Measurements from ENCODE around the gene FCN2. TPM values are rescaled to one million over a fixed set of nuclear protein-coding genes. Genes with fewer than 3 reads are reported as not detected.
A peak's percentile ranks its signal among the peaks of the same experiment; 100 is the strongest.

The FCN2 gene
- total RNA-seq, 1 donor from 2014 or later, result not detected

GRCh38 chr9:134925011-134925511 is 44.5 kb downstream of the FCN2 start:
- Mint-ChIP-seq H3K27me3 (ENCODE audit: insufficient read depth, low read depth) (peaks cover 4% of the 10 kb centered on the region), H3K27ac (no peak overlapping the region)
- no peak for TF ChIP-seq CTCF (IDR thresholded peaks at IDR 0.05)

GRCh38 chr9:134928436-134929192 is 48.0 kb downstream of the FCN2 start:
- H3K27ac Mint-ChIP-seq, result peak overlapping the region; percentile 79
- peaks cover 10% of the 10 kb centered on the region for H3K4me1 Mint-ChIP-seq
- TF ChIP-seq CTCF (IDR thresholded peaks at IDR 0.05) (no peak), EZH2 (IDR thresholded peaks at IDR 0.05) (no peak), EZH2phosphoT487 (IDR thresholded peaks at IDR 0.05) (no peak)

More at GRCh38 chr9:134925011-134925511, 44.5 kb downstream of the FCN2 start:
- H3K36me3 Mint-ChIP-seq, result no peaks in the 10 kb centered on the region
- Histone ChIP-seq H3F3A (ENCODE audit: low read depth) (no peaks in the 10 kb centered on the region), H2AFZ (replicated peaks) (no peak overlapping the region), H3K36me3 (no peaks in the 10 kb centered on the region), H3K9ac (no peak overlapping the region), H3K27me3 (no peaks in the 10 kb centered on the region), H3K27ac (no peak overlapping the region), H3K79me2 (ENCODE audit: low read depth) (no peaks in the 10 kb centered on the region), H3K4me3 (no peak overlapping the region), H3K9me3 (ENCODE audit: low read depth) (no peaks in the 10 kb centered on the region), H4K20me1 (ENCODE audit: low read depth) (no peaks in the 10 kb centered on the region), H3K4me2 (no peak overlapping the region), H3K4me1 (no peaks in the 10 kb centered on the region)
- H3K4me3 Mint-ChIP-seq, result no peak overlapping the region
- no peaks in the 10 kb centered on the region for H3K9me3 Mint-ChIP-seq
- H3K4me1 Mint-ChIP-seq, result no peaks in the 10 kb centered on the region
- no peak for DNase-seq (ENCODE audit: low spot score)

GRCh38 chr9:134929193-134930158 is 48.9 kb downstream of the FCN2 start:
- peak overlapping the region; percentile 79 for H3K27ac Mint-ChIP-seq
- peaks cover 16% of the 10 kb centered on the region for H3K4me1 Mint-ChIP-seq

More at GRCh38 chr9:134928436-134929192, 48.0 kb downstream of the FCN2 start:
- no peak overlapping the region for H3K4me3 Mint-ChIP-seq
- Histone ChIP-seq H3K4me3 (no peak overlapping the region), H3K9me3 (ENCODE audit: low read depth) (no peaks in the 10 kb centered on the region), H3K36me3 (no peaks in the 10 kb centered on the region), H3K4me1 (no peaks in the 10 kb centered on the region), H3K9ac (no peak overlapping the region), H3F3A (ENCODE audit: low read depth) (no peaks in the 10 kb centered on the region), H3K27ac (no peak overlapping the region), H3K4me2 (no peak overlapping the region), H3K27me3 (no peaks in the 10 kb centered on the region), H2AFZ (replicated peaks) (no peak overlapping the region), H4K20me1 (ENCODE audit: low read depth) (no peaks in the 10 kb centered on the region), H3K79me2 (ENCODE audit: low read depth) (no peaks in the 10 kb centered on the region)
- no peaks in the 10 kb centered on the region for H3K9me3 Mint-ChIP-seq
- H3K36me3 Mint-ChIP-seq, result peaks cover 2% of the 10 kb centered on the region
- H3K27me3 Mint-ChIP-seq (ENCODE audit: insufficient read depth, low read depth), result peaks cover 7% of the 10 kb centered on the region
- no peak for DNase-seq (ENCODE audit: low spot score)

More at GRCh38 chr9:134929193-134930158, 48.9 kb downstream of the FCN2 start:
- Histone ChIP-seq H3K9ac (no peak overlapping the region), H2AFZ (replicated peaks) (no peak overlapping the region), H3K4me1 (peaks cover 3% of the 10 kb centered on the region), H3K27me3 (no peaks in the 10 kb centered on the region), H3F3A (ENCODE audit: low read depth) (peaks cover 4% of the 10 kb centered on the region), H3K79me2 (ENCODE audit: low read depth) (no peaks in the 10 kb centered on the region), H4K20me1 (ENCODE audit: low read depth) (no peaks in the 10 kb centered on the region), H3K4me2 (no peak overlapping the region), H3K4me3 (no peak overlapping the region), H3K36me3 (no peaks in the 10 kb centered on the region), H3K27ac (no peak overlapping the region), H3K9me3 (ENCODE audit: low read depth) (no peaks in the 10 kb centered on the region)
- no peak for DNase-seq (ENCODE audit: low spot score)
- no peaks in the 10 kb centered on the region for H3K9me3 Mint-ChIP-seq
- H3K27me3 Mint-ChIP-seq (ENCODE audit: insufficient read depth, low read depth), result peaks cover 7% of the 10 kb centered on the region
- peaks cover 2% of the 10 kb centered on the region for H3K36me3 Mint-ChIP-seq
- TF ChIP-seq EZH2 (IDR thresholded peaks at IDR 0.05) (no peak), CTCF (IDR thresholded peaks at IDR 0.05) (no peak), EZH2phosphoT487 (IDR thresholded peaks at IDR 0.05) (no peak)
- peak overlapping the region; percentile 6 for H3K4me3 Mint-ChIP-seq

Measured in neural progenitor cell (in vitro differentiated cells).